CD14-positive monocyte (primary cell): Measurements from ENCODE around the gene KRTAP5-9. TPM values are rescaled to one million over a fixed set of nuclear protein-coding genes. Genes with fewer than 3 reads are reported as not detected.
"Not testable (repeated sequence)": the region's sequence is repeated elsewhere in the genome, so short reads cannot be mapped to it uniquely, and the experiment has no call there.

Experiments
- DNase-seq, 3 donors: peaks; one replicate each; pipeline ENCODE4 v3.0.0-alpha.2; 2011 to 2022
- H2AFZ ChIP-seq: 2 replicates; pipeline ENCODE4 v1.6.0; 2012; ENCODE audit warnings: mild to moderate bottlenecking, low read depth, low read length, inconsistent platforms; ENCODE audit not compliant: insufficient read depth, poor library complexity, severe bottlenecking
- H3K27ac ChIP-seq, 2 donors: 1 replicate in 1 of 2; 2 replicates in 1 of 2; pipeline ENCODE4 v1.5.1; 2012 to 2013; ENCODE audit warnings: low read length in 2 of 2, control low read depth in 1 of 2, inconsistent platforms in 1 of 2, low read depth in 1 of 2, mild to moderate bottlenecking in 1 of 2
- H3K27me3 ChIP-seq, 2 donors: one replicate each; pipeline versions ENCODE4 v1.6.0 to v1.6.1; 2011 to 2013; ENCODE audit warnings: low read length in 2 of 2; ENCODE audit not compliant: control insufficient read depth in 2 of 2, insufficient read depth in 2 of 2
- H3K36me3 ChIP-seq, 2 donors: replicated peaks in 1 of 2; 1 replicate in 1 of 2; 2 replicates in 1 of 2; pipeline versions ENCODE4 v1.5.1 to v1.6.1; 2012 to 2013; ENCODE audit warnings: low read length in 2 of 2, control low read depth in 1 of 2, inconsistent platforms in 1 of 2, mild to moderate bottlenecking in 1 of 2; ENCODE audit not compliant: insufficient read depth in 2 of 2, control insufficient read depth in 1 of 2
- H3K4me1 ChIP-seq, 2 donors: 1 replicate in 1 of 2; 2 replicates in 1 of 2; pipeline versions ENCODE4 v1.5.1 to v1.6.1; 2012 to 2013; ENCODE audit warnings: low read length in 2 of 2, control low read depth in 1 of 2, inconsistent platforms in 1 of 2, mild to moderate bottlenecking in 1 of 2, moderate library complexity in 1 of 2; ENCODE audit not compliant: insufficient read depth in 2 of 2, control insufficient read depth in 1 of 2
- H3K4me2 ChIP-seq: replicated peaks from 2 replicates; pipeline ENCODE3; 2012; ENCODE audit warnings: low read length, moderate library complexity, mild to moderate bottlenecking; ENCODE audit not compliant: poor library complexity, severe bottlenecking; ENCODE audit errors: extremely low read depth
- H3K4me3 ChIP-seq, 3 experiments: fragments of 200-600 bp in 1 of 3; sonication (generic) in 1 of 3; replicated peaks in 1 of 3; 1 replicate in 2 of 3; 2 replicates in 1 of 3; pipeline ENCODE4 v1.5.1; 2011 to 2013; ENCODE audit warnings: low read length in 3 of 3, mild to moderate bottlenecking in 3 of 3, control low read depth in 2 of 3, low read depth in 2 of 3, inconsistent platforms in 1 of 3, moderate library complexity in 1 of 3
- H3K79me2 ChIP-seq: 2 replicates; pipeline ENCODE4 v1.6.0; 2012; ENCODE audit warnings: mild to moderate bottlenecking, control low read depth, inconsistent platforms, low read length, moderate library complexity; ENCODE audit not compliant: insufficient read depth
- H3K9ac ChIP-seq: 2 replicates; pipeline ENCODE4 v1.6.0; 2017; ENCODE audit warnings: low read length, mild to moderate bottlenecking; ENCODE audit not compliant: insufficient read depth, poor library complexity, severe bottlenecking
- H3K9me3 ChIP-seq, 2 donors: replicated peaks in 1 of 2; 1 replicate in 1 of 2; 2 replicates in 1 of 2; pipeline versions ENCODE4 v1.5.1 to v1.6.1; 2012 to 2013; ENCODE audit warnings: low read length in 2 of 2, control low read depth in 1 of 2; ENCODE audit not compliant: control insufficient read depth in 1 of 2, insufficient read depth in 1 of 2
- H4K20me1 ChIP-seq: 2 replicates; pipeline ENCODE4 v1.6.0; 2012; ENCODE audit warnings: mild to moderate bottlenecking, low read length, control low read depth, moderate library complexity; ENCODE audit not compliant: insufficient read depth
- H3K27ac Mint-ChIP-seq, 7 donors: one replicate each; pipeline ENCODE4 v1.8.0; 2020; ENCODE audit warnings: mild to moderate bottlenecking in 7 of 7, mixed read lengths in 7 of 7, moderate library complexity in 6 of 7, inconsistent platforms in 2 of 7
- H3K27me3 Mint-ChIP-seq, 3 donors: one replicate each; pipeline ENCODE4 v1.8.0; 2021 to 2022; ENCODE audit warnings: low read depth in 3 of 3, mild to moderate bottlenecking in 3 of 3, mixed read lengths in 3 of 3, moderate library complexity in 3 of 3, inconsistent platforms in 1 of 3
- H3K36me3 Mint-ChIP-seq, 2 donors: one replicate each; pipeline ENCODE4 v1.8.0; 2020; ENCODE audit warnings: mixed read lengths in 2 of 2, inconsistent platforms in 1 of 2, mild to moderate bottlenecking in 1 of 2
- H3K4me1 Mint-ChIP-seq: one replicate; pipeline ENCODE4 v1.8.0; 2020; ENCODE audit warnings: mild to moderate bottlenecking, mixed read lengths
- H3K4me3 Mint-ChIP-seq, 2 donors: one replicate each; pipeline ENCODE4 v1.8.0; 2020; ENCODE audit warnings: mild to moderate bottlenecking in 2 of 2, mixed read lengths in 2 of 2, moderate library complexity in 1 of 2
- H3K9me3 Mint-ChIP-seq, 7 donors: one replicate each; pipeline ENCODE4 v1.8.0; 2020 to 2022; ENCODE audit warnings: mixed read lengths in 7 of 7, mild to moderate bottlenecking in 6 of 7, moderate library complexity in 6 of 7, inconsistent platforms in 2 of 7
- CTCF ChIP-seq: fragments of 200-600 bp; IDR thresholded peaks from one replicate; pipeline ENCODE4 v1.8.0; 2022; ENCODE audit warnings: antibody characterized with exemption, mild to moderate bottlenecking
- WGBS: methylation state at CpG from one replicate; pipeline ENCODE4 v1.1.5; 2013; ENCODE audit warnings: missing lambda C conversion rate; ENCODE audit not compliant: insufficient coverage; 5-methylcytosine and 5-hydroxymethylcytosine counted together
- intact Hi-C, 2 donors: fragments of 100-400 bp; cut with micrococcal nuclease; formaldehyde crosslinking; loops; one replicate each; pipeline versions ENCODE4 v1.15.0 to v1.15.1; 2023
- polyA plus RNA-seq, 3 donors: library from polyadenylated mRNA; depleted of rRNA in 1 of 3; unstranded in 2 of 3; stranded (reverse) in 1 of 3; fragments of 300-500 nt in 2 of 3; fragments of >200 nt in 1 of 3; fragmentation: Illumina TruSeq in 2 of 3; gene quantifications; 1 replicate in 2 of 3; 2 replicates in 1 of 3; pipeline ENCODE4 v1.2.3, GENCODE V29; 2012 to 2021

Gene KRTAP5-9
- polyA plus RNA-seq, 3 donors, result 0.29 TPM; not detected in 2

DNA sequence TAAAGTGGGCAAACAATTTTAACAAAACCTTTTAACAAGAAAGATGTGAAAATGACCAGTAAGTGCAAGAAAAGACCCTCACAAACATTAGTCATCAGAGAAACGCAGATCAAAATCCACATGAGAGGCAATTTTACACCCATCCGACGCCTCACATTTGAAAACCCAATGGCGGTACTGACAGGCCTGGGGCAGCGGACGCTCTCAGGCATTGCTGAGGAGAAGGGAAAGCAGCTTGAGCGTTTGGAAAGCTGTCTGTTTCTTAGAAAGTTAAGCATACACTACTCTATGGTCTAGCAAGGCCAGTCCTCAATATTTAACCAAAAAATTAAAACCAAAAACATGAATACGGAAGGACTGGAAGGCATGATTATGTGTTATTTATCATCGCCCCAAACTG lies 12.4 kb upstream of the KRTAP5-9 start:
- Mint-ChIP-seq H3K36me3 (no peaks in the 10 kb centered on the region), H3K4me3 (no peak overlapping the region), H3K27ac (no peak overlapping the region), H3K27me3 (peaks cover 3 to 8% (median 4%) of the 10 kb centered on the region in 3 donors), H3K4me1 (peaks cover 4% of the 10 kb centered on the region), H3K9me3 (peaks cover 3 to 6% (median 4%) of the 10 kb centered on the region in 7 donors)
- Histone ChIP-seq H3K27me3 (no peaks in the 10 kb centered on the region), H3K4me1 (no peaks in the 10 kb centered on the region), H3K27ac (no peak overlapping the region), H2AFZ (no peak overlapping the region), H3K79me2 (no peaks in the 10 kb centered on the region), H3K36me3 (no peaks in the 10 kb centered on the region), H3K4me3 (no peak overlapping the region), H3K9ac (no peak overlapping the region), H3K4me2 (no peak overlapping the region), H4K20me1 (no peaks in the 10 kb centered on the region), H3K9me3 (no peaks in the 10 kb centered on the region)
- no peak for TF ChIP-seq CTCF
- WGBS, result 100% methylated on average over 6 of the region's 9 CpGs
- DNase-seq, result no peak
- intact Hi-C loops, result no loop called here

GRCh38 chr11:71537537-71537936 lies 10.7 kb upstream of the KRTAP5-9 start:
- Mint-ChIP-seq H3K27me3 (peaks cover 3 to 8% (median 3%) of the 10 kb centered on the region in 3 donors), H3K9me3 (peaks cover 3 to 15% (median 6%) of the 10 kb centered on the region in 7 donors), H3K4me3 (no peak overlapping the region), H3K27ac (no peak overlapping the region), H3K36me3 (no peaks in the 10 kb centered on the region), H3K4me1 (no peaks in the 10 kb centered on the region)
- H3K79me2 ChIP-seq, result no peaks in the 10 kb centered on the region
- H3K36me3 ChIP-seq, result no peaks in the 10 kb centered on the region
- no peak overlapping the region for H3K4me2 ChIP-seq
- H3K27me3 ChIP-seq, result no peaks in the 10 kb centered on the region
- 90% methylated on average over 7 of the region's 9 CpGs for WGBS
- peaks cover 0 to 11% of the 10 kb centered on the region in 2 donors for H3K9me3 ChIP-seq
- no peaks in the 10 kb centered on the region for H4K20me1 ChIP-seq
- H3K27ac ChIP-seq, result no peak overlapping the region
- intact Hi-C loops, result no loop called here
- H2AFZ ChIP-seq, result no peak overlapping the region
- TF ChIP-seq CTCF, result no peak
- H3K4me3 ChIP-seq, result no peak overlapping the region
- no peaks in the 10 kb centered on the region for H3K4me1 ChIP-seq
- DNase-seq, result no peak
- H3K9ac ChIP-seq, result no peak overlapping the region

DNA sequence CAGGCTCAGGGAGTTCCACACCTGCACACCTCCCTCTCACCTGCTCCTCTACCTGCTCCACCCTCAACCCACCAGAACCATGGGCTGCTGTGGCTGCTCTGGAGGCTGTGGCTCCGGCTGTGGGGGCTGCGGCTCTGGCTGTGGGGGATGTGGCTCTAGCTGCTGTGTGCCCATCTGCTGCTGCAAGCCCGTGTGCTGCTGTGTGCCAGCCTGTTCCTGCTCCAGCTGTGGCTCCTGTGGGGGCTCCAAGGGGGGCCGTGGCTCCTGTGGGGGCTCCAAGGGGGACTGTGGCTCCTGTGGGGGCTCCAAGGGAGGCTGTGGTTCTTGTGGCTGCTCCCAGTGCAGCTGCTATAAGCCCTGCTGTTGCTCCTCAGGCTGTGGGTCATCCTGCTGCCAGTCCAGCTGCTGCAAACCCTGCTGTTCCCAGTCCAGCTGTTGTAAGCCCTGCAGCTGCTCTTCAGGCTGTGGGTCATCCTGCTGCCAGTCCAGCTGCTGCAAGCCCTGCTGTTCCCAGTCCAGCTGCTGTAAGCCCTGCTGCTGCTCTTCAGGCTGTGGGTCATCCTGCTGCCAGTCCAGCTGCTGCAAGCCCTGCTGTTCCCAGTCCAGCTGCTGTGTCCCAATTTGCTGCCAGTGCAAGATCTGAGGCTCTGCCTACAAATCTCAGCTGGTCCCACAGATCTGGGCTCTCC lies 10.1 kb upstream of the KRTAP5-9 start, which contains the start of gene KRTAP5-8:
KRTAP5-8 (plus strand) TSS at position 49 of the 689 bp plus-strand sequence; CDS start at position 80, 31 bp downstream.
- H2AFZ ChIP-seq, H3K36me3 Mint-ChIP-seq, H3K4me3 Mint-ChIP-seq, H3K4me2 ChIP-seq, H3K9ac ChIP-seq, H3K27ac ChIP-seq, H3K27me3 Mint-ChIP-seq, H3K4me3 ChIP-seq, H3K4me1 Mint-ChIP-seq, H3K36me3 ChIP-seq, H3K79me2 ChIP-seq, H4K20me1 ChIP-seq, H3K27me3 ChIP-seq, H3K4me1 ChIP-seq, intact Hi-C loops, DNase-seq: not testable (repeated sequence)
- 0% methylated on average over 1 of the region's 4 CpGs for WGBS
- peaks cover 0 to 11% of the 10 kb centered on the region in 2 donors for H3K9me3 ChIP-seq
- H3K27ac Mint-ChIP-seq, result peak within 1 kb of the TSS in 1 of 7 donors; percentile 86
- H3K9me3 Mint-ChIP-seq, result peaks cover 5 to 15% (median 6%) of the 10 kb centered on the region in 7 donors
